ENCODE measurements around the gene CTNNBIP1.

CTNNBIP1 gene

GRCh38 chr1:9826616-9827015 is 83.5 kb downstream of the CTNNBIP1 start:
- Histone ChIP-seq H3K4me1 (ENCODE audit: control insufficient read depth in 1 of 2, insufficient read depth in 1 of 2, low read depth in 1 of 2, low read length in 1 of 2) (peaks cover 11 to 23% of the 10 kb centered on the region in 2 experiments), H3K27ac (no peak overlapping the region), H3K4me3 (ENCODE audit: low read depth in 1 of 2, low read length in 1 of 2) (no peak overlapping the region), H3K9me3 (no peaks in the 10 kb centered on the region), H3K27me3 (peaks cover 55% of the 10 kb centered on the region), H3K36me3 (no peaks in the 10 kb centered on the region)
- no peak for TF ChIP-seq CTCF (IDR thresholded peaks at IDR 0.05)

- Histone ChIP-seq H3K27me3 (peaks cover 60% of the 10 kb centered on the region), H3K9me3 (no peaks in the 10 kb centered on the region), H3K36me3 (no peaks in the 10 kb centered on the region), H3K4me1 (ENCODE audit: control insufficient read depth in 1 of 2, insufficient read depth in 1 of 2, low read depth in 1 of 2, low read length in 1 of 2) (peaks cover 11 to 23% of the 10 kb centered on the region in 2 experiments), H3K27ac (no peak overlapping the region), H3K4me3 (ENCODE audit: low read depth in 1 of 2, low read length in 1 of 2) (no peak overlapping the region)
- TF ChIP-seq CTCF (IDR thresholded peaks at IDR 0.05) = no peak
These were observed 84.0 kb downstream of the CTNNBIP1 start for GRCh38 chr1:9826087-9826486.

- H3K27me3 ChIP-seq = peaks cover 66% of the 10 kb centered on the region
- no peak for TF ChIP-seq CTCF (IDR thresholded peaks at IDR 0.05)
- H3K4me1 ChIP-seq (ENCODE audit: control insufficient read depth in 1 of 2, insufficient read depth in 1 of 2, low read depth in 1 of 2, low read length in 1 of 2) = peaks cover 11 to 23% of the 10 kb centered on the region in 2 experiments
- no peak overlapping the region for H3K27ac ChIP-seq
- no peaks in the 10 kb centered on the region for H3K9me3 ChIP-seq
- H3K36me3 ChIP-seq = no peaks in the 10 kb centered on the region
- H3K4me3 ChIP-seq (ENCODE audit: low read depth in 1 of 2, low read length in 1 of 2) = no peak overlapping the region
These were observed 84.7 kb downstream of the CTNNBIP1 start for GRCh38 chr1:9825093-9826074.

DNA sequence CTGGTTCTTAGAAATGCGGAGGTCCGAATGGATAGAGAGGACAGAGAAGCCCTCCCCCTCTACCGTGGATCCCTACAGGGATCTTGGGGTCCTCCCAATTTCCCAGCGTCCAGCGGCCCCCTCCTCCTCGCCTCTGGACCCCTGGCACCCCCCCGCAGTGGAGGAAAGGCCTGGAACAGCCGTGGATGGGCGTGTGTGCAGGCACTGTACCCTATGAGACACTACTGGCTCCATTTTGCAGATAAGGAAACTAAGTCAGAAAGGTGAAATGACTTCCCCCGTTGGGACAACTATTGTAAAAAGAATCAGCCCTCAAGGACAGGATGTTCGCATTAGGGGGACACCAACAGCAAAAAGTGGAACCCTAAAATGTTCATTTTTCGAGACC is 85.4 kb downstream of the CTNNBIP1 start:
- no peak for TF ChIP-seq CTCF (IDR thresholded peaks at IDR 0.05)
- Histone ChIP-seq H3K4me1 (ENCODE audit: control insufficient read depth in 1 of 2, insufficient read depth in 1 of 2, low read depth in 1 of 2, low read length in 1 of 2) (peaks cover 11 to 23% of the 10 kb centered on the region in 2 experiments), H3K27ac (no peak overlapping the region), H3K36me3 (no peaks in the 10 kb centered on the region), H3K27me3 (peaks cover 66% of the 10 kb centered on the region), H3K9me3 (no peaks in the 10 kb centered on the region), H3K4me3 (ENCODE audit: low read depth in 1 of 2, low read length in 1 of 2) (peak overlapping the region in 1 of 2 experiments; percentile 67)

DNA sequence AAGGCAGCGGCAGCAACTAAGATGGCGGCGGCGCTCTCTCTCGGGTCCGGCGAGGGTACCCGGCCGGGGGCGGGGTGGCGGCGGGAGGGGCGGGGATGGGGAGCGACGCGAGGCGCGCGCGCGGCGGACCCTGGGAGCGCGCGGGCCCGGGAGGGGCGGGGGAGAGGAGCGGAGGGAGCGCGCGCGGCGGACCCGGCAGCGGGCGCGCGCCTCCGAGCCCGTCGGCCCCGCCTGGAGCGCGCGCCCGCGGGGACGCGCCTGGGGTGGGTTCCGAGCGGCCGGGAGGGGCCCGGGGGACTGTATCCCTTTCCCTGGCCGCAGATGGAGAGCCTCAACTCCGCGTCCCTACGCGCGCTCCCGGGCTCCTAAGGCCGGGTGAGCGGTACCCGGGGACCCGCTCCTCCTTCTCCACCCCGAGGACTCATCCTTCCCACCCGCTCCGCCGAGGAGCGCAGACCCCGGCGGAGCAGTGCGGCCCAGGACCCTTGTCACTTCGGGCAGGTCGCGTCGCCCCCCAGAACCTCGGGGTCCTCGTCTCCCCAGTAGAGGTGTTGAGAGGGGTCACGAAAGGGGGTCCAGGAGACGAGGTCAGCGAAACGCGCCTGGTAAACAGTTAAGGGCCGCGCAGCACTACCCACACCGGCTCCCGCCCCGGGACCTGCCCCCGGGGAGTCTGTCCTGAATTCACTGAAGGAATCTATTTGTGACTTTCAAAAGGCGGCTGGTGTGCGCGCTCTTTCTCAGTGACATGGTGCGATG is 85.9 kb downstream of the CTNNBIP1 start, which contains the start of gene CLSTN1:
CLSTN1 (minus strand) TSS at position 23 of the 759 bp plus-strand sequence. CDS start 232 bp downstream, outside the sequence.
- Histone ChIP-seq H3K36me3 (no peaks in the 10 kb centered on the region), H3K4me3 (ENCODE audit: low read depth in 1 of 2, low read length in 1 of 2) (peak within 1 kb of the TSS; percentile 52 to 67), H3K4me1 (ENCODE audit: control insufficient read depth in 1 of 2, insufficient read depth in 1 of 2, low read depth in 1 of 2, low read length in 1 of 2) (peaks cover 11 to 23% of the 10 kb centered on the region in 2 experiments), H3K9me3 (no peaks in the 10 kb centered on the region), H3K27me3 (peaks cover 66% of the 10 kb centered on the region), H3K27ac (no peak within 1 kb of the TSS)
- TF ChIP-seq CTCF (IDR thresholded peaks at IDR 0.05) = no peak
